GM18858 (cell line): ENCODE measurements around the gene CAPZA1.
"Not testable (repeated sequence)": the region's sequence is repeated elsewhere in the genome, so short reads cannot be mapped to it uniquely, and the experiment has no call there.

Experiments used
- ATAC-seq: cut with Tn5 transposase; IDR thresholded peaks from one replicate; pipeline ENCODE4 v1.9.1; 2021; ENCODE audit not compliant: unreplicated experiment

CAPZA1 gene

GRCh38 chr1:112619518-112620376 is at the start of gene CAPZA1:
CAPZA1 (plus strand) TSS chr1:112619832; CDS start chr1:112619845, 13 bp downstream.
- ATAC-seq = peak; percentile 63

- no peak for ATAC-seq
Observed at GRCh38 chr1:112575154-112575804, 44.4 kb upstream of the CAPZA1 start.

- no peak for ATAC-seq
Observed at GRCh38 chr1:112576240-112576639, 43.4 kb upstream of the CAPZA1 start.

DNA sequence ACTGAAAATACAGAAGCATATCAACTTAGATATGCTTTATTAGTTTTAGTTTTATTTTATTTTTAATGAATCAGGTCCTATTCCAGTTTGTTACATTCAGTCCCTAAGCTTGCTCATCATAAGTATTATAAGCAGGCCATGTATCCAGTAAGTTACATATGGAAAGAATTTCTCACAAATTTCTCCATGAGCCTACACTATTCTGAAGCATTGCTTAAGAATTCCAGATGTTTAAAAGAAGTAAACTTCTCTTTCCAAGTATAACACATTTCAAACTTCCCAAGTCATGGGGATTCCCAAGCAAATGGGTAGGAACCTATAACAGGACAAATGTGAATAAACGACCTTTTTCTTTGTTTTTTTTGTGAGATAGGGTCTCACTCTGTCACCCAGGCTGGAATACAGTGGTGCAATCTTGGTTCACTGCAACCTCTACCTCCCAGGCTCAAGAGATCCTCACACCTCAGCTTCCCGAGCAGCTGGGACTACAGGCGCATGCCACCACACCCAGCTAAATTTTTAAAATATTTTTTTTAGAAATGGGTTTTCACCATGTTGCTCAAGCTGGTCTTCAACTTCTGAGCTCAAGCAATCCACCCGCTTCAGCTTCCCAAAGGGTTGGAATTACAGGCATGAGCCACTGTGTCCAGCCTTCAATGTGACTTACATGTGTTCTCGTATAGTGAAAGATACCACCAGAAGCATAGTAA is 39.7 kb upstream of the CAPZA1 start:
- no peak for ATAC-seq

DNA sequence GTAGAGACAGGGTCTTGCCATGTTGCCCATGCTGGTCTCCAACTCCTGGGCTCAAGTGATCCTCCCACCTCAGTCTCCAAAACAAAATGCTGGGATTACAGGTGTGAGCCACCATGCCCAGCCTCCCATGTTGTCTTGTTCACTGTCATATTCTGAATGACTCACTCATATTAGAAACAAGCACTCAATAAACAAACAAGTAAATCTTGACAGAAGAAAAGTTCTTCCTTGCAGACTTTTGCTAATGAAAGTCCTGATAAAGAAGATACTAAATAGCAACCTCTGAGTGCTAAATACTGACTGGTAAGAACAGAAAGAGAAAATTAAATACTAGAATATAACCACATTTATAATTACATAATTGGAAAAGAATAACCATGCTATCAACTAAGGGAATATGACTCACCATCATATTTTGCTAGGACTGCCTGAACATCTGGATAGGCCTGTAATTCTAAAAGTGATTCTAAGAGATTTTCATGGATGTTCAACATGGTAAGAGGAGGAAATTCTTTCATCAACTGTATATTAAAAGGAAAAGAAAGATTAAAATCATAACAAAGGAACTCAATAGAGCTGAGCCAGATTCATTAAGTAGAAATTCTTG is 37.9 kb upstream of the CAPZA1 start:
- ATAC-seq = no peak

GRCh38 chr1:112583366-112583765 is 36.3 kb upstream of the CAPZA1 start:
- ATAC-seq = no peak

- ATAC-seq = no peak
Observed at GRCh38 chr1:112589766-112590165, 29.9 kb upstream of the CAPZA1 start.

DNA sequence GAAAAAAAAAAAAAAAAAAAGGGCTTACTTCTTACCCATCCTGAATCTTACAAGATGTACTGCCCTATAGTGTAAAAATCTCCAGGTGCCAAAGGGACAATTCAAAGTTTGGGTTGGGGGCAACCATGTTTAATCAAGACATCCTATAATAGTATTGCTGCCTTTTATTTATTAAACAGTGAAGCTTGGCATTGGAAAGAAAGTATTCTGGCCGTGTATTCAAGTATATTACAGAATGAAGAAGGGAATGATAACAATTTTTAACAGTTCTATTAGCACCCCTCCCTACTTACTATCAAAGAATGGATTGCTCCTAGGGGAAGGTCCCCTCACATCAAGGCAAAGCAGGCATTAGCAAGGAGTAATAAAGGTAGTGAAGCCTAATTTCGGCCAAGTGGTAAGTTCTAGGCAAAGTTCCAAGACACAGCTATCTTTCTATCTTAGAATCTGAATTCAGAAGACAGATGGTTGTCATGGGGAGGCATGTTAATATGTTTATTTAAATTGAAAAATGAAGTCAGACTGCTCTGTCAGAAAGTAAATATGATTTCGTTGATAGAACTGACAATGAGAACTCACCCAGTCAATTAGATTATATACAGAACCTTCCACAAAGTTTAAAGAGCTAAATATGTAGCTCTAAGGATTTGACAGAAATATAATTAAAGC is 25.3 kb upstream of the CAPZA1 start:
- ATAC-seq = no peak

- no peak for ATAC-seq
Observed at GRCh38 chr1:112599477-112599876, 20.2 kb upstream of the CAPZA1 start.

DNA sequence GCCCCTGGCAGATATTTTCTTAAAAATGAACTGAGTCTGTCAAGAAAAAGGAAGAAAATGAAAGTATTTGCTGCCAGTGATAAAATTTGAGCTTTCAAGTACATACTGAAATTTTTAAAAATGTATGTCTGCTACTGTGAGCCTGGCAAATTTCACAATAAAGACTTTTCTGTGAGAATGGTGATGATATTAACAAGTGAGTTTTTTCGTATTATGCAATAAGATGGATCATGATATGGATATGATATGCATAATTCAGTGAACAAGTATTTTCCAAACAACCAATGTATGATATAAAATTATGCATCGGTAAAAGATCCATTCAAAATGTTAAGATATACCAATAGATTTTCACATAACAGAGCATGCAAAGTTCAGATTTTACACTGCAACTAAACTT is 16.6 kb upstream of the CAPZA1 start:
- ATAC-seq = no peak

DNA sequence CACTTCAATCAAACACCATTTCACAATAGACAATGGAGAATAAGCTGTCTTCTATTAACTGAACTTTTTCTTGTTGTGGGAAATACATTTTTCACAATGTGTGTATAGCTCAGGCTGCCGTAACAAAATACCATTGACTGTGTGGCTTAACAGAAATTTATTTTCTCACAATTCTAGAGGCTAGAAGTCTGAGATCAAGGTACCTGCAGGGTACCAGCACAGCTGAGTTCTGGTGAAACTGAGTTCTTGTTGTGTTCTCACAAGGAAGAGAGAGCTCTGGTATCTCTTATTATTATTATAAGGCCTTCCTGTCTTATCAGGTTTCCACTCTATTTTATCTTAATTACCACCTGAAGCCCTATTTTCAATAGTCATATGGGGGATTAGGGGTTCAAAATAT is 16.1 kb upstream of the CAPZA1 start:
- no peak for ATAC-seq

DNA sequence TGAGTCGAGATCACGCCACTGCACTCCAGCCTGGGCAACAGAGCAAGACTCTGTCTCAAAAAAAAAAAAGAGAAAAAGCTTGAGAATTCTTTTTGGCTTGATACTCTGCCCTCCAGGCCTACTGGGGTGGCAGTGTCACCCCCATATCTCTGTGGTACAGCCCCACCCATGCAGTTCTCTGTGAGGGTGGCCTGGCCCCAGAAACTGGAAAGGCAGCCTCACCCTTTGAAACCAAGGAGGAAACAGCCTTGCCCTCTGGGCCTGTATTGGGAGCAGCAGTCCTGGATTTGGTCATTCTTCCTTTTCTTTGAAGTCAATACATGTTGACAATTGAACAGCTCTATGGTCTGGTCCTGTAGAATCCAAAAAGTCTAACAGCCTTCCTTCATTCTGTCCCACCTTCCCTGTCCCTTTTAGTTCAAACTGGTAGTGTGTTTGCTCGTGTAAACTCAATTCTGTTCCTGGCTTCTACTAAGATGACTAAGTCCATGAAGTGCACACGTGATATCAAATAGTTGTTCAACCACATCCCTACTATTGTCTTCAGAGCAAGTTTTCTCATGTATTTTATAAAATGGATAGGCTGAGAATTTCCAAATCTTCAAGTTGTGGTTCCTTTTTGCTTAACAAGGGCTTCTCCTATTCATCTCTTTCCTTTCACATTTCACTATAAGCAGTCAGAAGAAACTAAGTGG is 13.9 kb upstream of the CAPZA1 start:
- ATAC-seq = no peak

- ATAC-seq = no peak
Observed at GRCh38 chr1:112614460-112615065, 5.1 kb upstream of the CAPZA1 start.

DNA sequence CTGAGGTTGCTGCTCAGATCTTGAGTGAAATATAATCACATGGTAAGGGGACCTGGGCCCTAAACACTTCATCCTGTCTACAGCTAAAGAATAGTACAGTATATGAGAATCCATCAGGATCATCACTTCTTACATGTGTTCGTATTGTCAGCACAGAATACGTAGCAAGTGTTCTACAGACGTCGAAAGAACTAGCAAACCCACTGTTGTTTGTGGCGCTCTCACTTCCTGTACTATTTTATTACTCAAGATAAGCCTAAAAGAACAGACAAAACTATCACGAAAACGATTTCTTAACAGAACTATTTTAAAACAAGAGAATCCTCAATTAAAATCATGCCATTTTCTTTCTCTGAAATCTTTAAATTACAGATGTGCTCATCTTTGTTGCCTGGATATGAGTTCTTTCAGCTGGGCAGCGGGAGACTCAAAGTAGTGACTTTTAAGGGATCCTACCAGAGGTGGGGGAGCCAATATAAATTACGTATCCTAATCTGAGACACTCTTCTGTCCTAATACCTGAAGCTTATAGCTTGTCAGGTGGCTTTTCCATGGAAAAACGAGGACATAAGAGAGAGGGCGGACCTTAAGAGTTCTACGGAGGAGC is 1.4 kb upstream of the CAPZA1 start:
- no peak for ATAC-seq

GRCh38 chr1:112618721-112619517 is 713 bp upstream of the CAPZA1 start, which contains the start of gene ST7L:
ST7L (minus strand) TSS chr1:112619141; CDS start chr1:112619113, 28 bp downstream.
- no peak for ATAC-seq

- no peak for ATAC-seq
Observed at GRCh38 chr1:112620377-112620695, 704 bp downstream of the CAPZA1 start.

DNA sequence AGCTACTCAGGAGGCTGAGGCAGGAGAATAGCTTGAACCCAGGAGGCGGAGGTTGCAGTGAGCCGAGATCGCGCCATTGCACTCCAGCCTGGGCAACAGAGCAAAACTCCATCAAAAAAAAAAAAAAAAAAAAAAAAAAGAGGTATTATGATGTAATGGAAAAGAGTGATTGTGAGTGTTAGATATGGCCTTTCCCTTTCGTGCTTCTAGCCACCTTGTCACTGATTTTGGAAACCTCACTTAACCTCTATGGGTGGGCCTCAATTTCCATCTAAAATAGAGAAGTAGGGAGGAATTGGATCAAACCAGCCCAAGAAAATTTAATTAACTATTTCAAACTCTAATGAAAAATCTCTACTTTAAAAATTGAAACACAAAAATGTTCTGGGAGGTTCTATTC is 4.9 kb downstream of the CAPZA1 start:
- ATAC-seq = not testable (repeated sequence)

DNA sequence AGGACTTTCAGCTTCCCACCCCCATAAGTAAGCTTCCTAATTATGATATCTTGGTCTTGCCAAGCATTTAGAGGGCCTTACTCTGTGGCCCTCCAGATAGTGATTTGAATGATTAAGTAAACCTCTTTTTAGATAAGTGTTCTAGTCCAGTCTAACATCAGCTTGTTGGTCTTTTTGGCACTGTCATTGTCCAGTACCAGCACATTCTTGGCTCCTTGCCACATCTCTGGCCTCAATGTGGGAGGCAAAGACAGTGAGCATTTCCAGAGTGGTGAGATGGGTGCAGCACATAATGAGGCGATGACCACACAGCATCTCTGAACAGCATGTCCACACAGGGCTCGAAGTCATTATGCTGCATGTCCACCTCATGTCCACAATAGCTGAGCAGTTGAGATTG is 6.1 kb downstream of the CAPZA1 start:
- ATAC-seq = no peak

GRCh38 chr1:112626193-112626592 is 6.6 kb downstream of the CAPZA1 start:
- no peak for ATAC-seq
